ENCODE results near the gene LRBA. TPM values are rescaled to one million over a fixed set of nuclear protein-coding genes. Genes with fewer than 3 reads are reported as not detected.

The LRBA gene
- total and polyA plus RNA-seq, 9 of the 15 experiments (the other 6 are each of a cell fraction or from before 2014, with no cell fraction given) = 24.2 to 88.7 (median 59.7) TPM

DNA sequence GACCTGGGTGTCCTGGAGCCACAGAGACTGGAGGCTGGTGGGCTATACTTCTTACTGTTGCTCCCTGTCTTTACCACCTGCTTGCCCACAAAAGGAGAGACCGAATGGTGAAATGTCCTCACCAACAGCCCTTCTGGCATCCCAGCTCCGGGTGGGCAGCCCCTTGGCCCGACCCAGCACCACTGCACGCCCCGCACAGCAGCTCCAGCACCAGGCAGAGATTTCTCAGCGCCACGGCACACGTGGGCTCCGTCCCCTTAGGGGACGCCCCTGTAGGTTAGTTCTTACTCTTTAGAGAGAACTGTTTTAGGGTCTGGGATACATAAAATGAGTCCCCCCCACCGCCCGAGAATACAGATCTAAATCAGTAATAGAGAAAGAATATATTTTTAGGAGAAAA is 591.6 kb downstream of the LRBA start:
- Histone ChIP-seq H3K9me3 (replicated peaks; ENCODE audit: control insufficient read depth, insufficient read depth, low read depth, low read length) (no peaks in the 10 kb centered on the region), H3K4me3 (no peak overlapping the region), H3K36me3 (ENCODE audit: control insufficient read depth, insufficient read depth, low read length) (no peaks in the 10 kb centered on the region), H2AFZ (ENCODE audit: low read depth, low read length) (no peak overlapping the region), H3K4me2 (ENCODE audit: insufficient read depth, low read length) (no peak overlapping the region), H3K9me1 (ENCODE audit: control insufficient read depth, insufficient read depth, low read length) (no peaks in the 10 kb centered on the region), H4K20me1 (replicated peaks; ENCODE audit: control insufficient read depth, insufficient read depth, low read length) (no peaks in the 10 kb centered on the region), H3K27me3 (ENCODE audit: control insufficient read depth in 2 of 2, insufficient read depth in 2 of 2, low read length in 2 of 2) (no peaks in the 10 kb centered on the region), H3K27ac (ENCODE audit: extremely low read depth, low read depth, low read length) (no peak overlapping the region), H3K9ac (ENCODE audit: insufficient read depth in 1 of 2, low read depth in 2 of 2, low read length in 2 of 2) (no peak overlapping the region), H3K79me2 (ENCODE audit: control insufficient read depth, insufficient read depth, low read length) (no peaks in the 10 kb centered on the region), H3K4me1 (replicated peaks in 1 of 2; ENCODE audit: control insufficient read depth in 2 of 2, insufficient read depth in 2 of 2, low read length in 2 of 2) (no peaks in the 10 kb centered on the region)
- no peak; the same call in 2 of the 3 replicates for ATAC-seq
- CTCF ChIA-PET (ENCODE audit: low intra/inter-chr PET ratio) = no interaction called here
- 82% methylated on average over 11 of the region's 12 CpGs for WGBS (ENCODE audit: insufficient coverage, low coverage, missing lambda C conversion rate)
- POLR2A ChIA-PET = interaction anchor here (0.6 to 1.5 kb wide), 2 partner anchors 9 to 608 kb away, joined by 3 to 4 read pairs; no protein-coding TSS in a partner anchor
- intact Hi-C loops (cut with micrococcal nuclease) (no loop called here), in situ Hi-C loops (cut with MboI) (no loop called here)
- TF ChIP-seq RB1 (IDR thresholded peaks at IDR 0.05; ENCODE audit: low read depth) (no peak), RBM39 (optimal IDR thresholded peaks at IDR 0.05; ENCODE audit: low read depth, low read length) (no peak), ZKSCAN1 (IDR thresholded peaks at IDR 0.05; ENCODE audit: low read depth, low read length) (no peak), SMAD1 (IDR thresholded peaks at IDR 0.05; ENCODE audit: low read depth, low read length, partially characterized antibody) (no peak)
- TF ChIP-seq, protein P1, sequence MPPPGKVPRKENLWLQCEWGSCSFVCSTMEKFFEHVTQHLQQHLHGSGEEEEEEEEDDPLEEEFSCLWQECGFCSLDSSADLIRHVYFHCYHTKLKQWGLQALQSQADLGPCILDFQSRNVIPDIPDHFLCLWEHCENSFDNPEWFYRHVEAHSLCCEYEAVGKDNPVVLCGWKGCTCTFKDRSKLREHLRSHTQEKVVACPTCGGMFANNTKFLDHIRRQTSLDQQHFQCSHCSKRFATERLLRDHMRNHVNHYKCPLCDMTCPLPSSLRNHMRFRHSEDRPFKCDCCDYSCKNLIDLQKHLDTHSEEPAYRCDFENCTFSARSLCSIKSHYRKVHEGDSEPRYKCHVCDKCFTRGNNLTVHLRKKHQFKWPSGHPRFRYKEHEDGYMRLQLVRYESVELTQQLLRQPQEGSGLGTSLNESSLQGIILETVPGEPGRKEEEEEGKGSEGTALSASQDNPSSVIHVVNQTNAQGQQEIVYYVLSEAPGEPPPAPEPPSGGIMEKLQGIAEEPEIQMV (tag; conservative IDR thresholded peaks at IDR 0.05; ENCODE audit: low read depth) = no peak
- DNase-seq (ENCODE audit: extremely low read depth in 1 of 4, low spot score in 3 of 4) = no peak
- FAIRE-seq = no peak
- no TSS peak for BruUV-seq (replicated peaks)

Measured in K562 (cell line).